GM10266 (cell line): Measurements from ENCODE around the gene AHI1.

Experiments
- DNase-seq: peaks from one replicate; pipeline ENCODE4 v3.0.0; 2012; ENCODE audit errors: extremely low spot score
- TF ChIP-seq, protein P1 (sequence below): IDR thresholded peaks from 2 replicates; pipeline ENCODE4 v1.5.1; 2012; ENCODE audit warnings: mild to moderate bottlenecking, low read depth; ENCODE audit not compliant: control insufficient read depth, insufficient read depth; ENCODE audit errors: missing control alignments

AHI1 gene

DNA sequence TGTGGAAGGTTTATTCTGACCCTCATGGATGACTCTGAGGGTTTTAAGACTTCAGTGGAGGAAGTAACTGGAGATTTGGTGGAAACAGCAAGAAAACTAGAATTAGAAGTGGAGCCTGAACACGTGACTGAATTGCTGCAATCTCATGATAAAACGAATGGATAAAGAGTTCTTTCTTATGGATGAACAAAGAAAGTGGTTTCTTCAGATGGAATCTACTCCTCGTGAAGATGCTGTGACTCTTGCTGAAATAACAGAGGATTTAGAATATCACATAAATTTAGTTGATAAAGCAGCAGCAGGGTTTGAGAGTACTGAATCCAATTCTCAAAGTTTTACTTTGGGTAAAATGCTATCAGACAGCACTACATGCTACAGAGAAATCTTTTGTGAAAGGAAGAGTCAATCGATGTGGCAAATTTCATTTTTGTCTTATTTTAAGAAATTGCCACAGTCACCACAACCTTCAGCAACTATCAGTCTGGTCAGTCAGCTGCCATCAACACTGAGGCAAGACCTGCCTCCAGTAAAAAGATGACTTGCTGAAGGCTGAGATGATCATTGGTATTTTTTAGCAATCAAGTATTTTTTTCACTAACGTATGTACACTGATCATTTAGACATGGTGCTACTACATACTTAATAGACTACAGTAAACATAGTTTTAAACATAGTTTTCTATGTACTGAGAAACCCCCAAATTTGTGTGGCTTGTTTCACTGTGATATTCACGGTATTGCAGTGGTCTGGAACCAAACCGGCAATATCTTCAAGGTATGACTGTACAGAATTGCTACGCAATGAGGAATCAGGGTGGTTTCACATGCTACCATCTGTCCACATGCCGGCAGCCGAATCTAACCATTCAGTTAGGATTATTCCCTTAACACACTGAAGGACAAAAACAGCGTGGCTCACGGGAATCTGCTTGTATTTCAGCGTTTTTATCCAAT lies 167.4 kb downstream of the AHI1 start:
- DNase-seq, result peak; percentile 12
- TF ChIP-seq, protein P1, sequence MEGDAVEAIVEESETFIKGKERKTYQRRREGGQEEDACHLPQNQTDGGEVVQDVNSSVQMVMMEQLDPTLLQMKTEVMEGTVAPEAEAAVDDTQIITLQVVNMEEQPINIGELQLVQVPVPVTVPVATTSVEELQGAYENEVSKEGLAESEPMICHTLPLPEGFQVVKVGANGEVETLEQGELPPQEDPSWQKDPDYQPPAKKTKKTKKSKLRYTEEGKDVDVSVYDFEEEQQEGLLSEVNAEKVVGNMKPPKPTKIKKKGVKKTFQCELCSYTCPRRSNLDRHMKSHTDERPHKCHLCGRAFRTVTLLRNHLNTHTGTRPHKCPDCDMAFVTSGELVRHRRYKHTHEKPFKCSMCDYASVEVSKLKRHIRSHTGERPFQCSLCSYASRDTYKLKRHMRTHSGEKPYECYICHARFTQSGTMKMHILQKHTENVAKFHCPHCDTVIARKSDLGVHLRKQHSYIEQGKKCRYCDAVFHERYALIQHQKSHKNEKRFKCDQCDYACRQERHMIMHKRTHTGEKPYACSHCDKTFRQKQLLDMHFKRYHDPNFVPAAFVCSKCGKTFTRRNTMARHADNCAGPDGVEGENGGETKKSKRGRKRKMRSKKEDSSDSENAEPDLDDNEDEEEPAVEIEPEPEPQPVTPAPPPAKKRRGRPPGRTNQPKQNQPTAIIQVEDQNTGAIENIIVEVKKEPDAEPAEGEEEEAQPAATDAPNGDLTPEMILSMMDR, result peak; percentile 3

DNA sequence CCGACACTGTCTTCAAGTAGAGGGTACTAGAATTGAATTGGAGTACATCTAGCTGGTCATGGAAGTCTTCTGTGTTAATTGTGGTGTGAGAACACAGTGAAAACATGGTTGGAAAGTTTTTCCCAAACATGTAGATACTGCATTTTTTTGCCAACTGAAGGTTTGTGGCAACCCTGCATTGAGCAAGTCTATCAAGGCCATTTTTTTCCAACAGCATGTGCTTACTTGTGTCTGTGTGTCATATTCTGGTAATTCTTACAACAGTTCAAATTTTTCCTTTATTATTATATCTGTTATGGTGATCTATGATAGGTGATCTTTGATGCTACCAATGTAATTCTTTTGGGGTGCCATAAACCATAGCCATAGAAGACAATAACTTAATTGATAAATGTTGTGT lies 169.4 kb downstream of the AHI1 start:
- TF ChIP-seq, protein P1, result no peak
- DNase-seq, result no peak

DNA sequence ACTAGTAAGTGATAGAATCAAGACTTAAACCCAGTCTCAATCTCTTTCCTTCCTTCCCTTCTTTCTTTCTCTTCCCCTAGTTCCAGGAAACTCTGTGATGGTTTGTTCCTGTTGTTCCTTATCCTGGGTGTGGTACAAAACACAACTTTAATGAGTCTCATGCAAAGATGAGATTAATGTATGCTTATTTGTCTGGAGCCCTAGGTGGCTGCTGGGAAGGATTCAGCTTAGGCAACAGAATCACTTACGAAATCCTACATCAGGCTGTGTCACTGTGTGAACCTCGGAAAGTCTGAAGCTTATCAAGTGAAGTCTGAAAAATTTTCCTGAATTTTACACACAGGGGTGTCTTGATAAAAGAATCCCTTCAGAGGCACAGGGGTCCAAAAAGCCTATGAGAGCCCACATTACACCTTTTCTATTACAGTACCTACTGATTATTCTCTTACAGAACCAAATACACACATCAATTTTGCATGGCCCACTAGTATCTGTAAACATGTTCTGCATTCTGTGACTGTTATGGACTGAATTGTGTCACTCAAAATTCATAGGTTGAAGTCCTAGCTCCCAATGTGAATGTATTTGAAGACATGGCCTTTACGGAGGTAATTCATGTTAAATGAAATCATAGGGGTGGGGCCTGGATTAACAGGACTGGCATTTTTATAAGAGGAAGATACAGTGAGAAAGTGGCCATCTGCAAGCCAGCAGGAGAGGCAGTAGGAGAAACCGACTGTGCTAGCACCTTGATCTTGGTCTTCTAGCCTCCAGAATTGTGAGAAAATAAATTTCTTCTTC lies 171.7 kb downstream of the AHI1 start:
- TF ChIP-seq, protein P1, result no peak
- DNase-seq, result no peak

DNA sequence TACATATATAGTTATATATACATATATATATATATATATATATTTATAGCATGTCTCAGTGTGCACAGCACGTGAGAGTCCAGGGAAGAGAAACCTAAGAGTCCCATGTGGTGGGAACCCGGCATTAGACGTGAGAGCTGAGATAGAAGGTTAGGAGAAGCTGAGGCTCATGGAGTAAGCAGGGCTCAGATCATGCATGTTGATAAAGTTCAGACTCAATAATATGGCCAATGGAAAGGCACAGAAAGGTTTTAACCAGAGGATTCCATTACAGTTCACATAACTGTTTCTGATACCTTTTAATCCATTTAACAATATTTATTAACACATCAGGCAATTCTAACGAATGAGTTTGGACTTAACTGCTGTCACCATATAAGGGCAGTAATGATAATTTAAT lies 173.0 kb downstream of the AHI1 start:
- TF ChIP-seq, protein P1, result no peak
- no peak for DNase-seq

DNA sequence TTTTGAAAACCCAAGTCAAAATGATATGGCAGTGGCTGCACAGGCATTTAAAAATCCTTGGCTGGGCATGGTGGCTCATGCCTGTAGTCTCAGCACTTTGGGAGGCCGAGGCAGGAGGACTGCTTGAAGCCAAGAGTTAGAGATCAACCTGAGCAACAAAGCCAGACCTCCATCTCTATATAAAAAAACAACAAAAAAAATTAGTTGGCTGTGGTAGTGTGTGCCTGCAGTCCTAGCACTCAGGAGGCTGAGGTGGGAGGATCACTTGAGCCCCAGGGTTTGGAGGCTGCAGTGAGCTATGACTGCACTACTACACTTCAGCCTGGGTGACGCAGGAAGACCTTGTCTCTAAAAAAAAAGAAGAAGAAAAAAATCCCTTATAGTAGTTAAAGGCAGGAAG lies 173.6 kb downstream of the AHI1 start:
- TF ChIP-seq, protein P1, result no peak
- DNase-seq, result no peak

DNA sequence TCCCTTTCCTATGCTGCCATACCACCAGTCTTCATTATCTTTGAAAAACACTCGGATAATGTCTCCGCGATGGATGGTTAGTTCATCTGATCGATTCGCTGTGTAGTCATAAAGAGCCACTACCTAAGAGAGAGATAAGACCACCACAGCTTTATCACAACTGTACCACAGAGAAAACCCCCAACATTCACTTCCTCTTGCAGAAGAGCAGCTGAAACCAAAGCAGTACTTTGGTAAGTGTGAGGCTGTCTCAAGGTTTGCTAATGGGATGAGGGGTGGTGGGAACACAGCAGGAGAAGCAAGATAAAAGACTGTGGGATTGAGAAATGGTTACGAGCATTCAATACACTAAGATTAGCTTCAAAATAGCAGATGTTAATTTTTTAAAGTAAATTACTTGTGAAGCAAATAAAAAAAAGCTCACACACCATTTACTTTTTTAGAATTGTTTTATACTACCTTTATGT lies 174.3 kb downstream of the AHI1 start:
- peak; percentile 57 for DNase-seq
- TF ChIP-seq, protein P1, result no peak
